ENCODE measurements around the gene NUDC. TPM values are rescaled to one million over a fixed set of nuclear protein-coding genes. Genes with fewer than 3 reads are reported as not detected.

Gene NUDC
- total RNA-seq, 2 experiments from 2014 or later: 65.7 to 106 TPM

GRCh38 chr1:26938659-26939025 is 17.1 kb downstream of the NUDC start:
- POLR2A ChIA-PET: interaction anchor here (1.0 kb wide), 1 partner anchor 11 kb away, joined by 3 read pairs; no protein-coding TSS in a partner anchor
- peaks cover 82% of the 10 kb centered on the region for H3K36me3 ChIP-seq (ENCODE audit: insufficient read depth, low read length)

GRCh38 chr1:26941311-26941710 is 19.8 kb downstream of the NUDC start:
- no peak overlapping the region for H3K4me3 ChIP-seq (ENCODE audit: low read depth, low read length, poor library complexity, severe bottlenecking)
- no peak for DNase-seq (ENCODE audit: low spot score)
- POLR2A ChIA-PET: no interaction called here
- intact Hi-C loops (cut with micrococcal nuclease; ENCODE audit: unreplicated experiment): no loop called here
- no peaks in the 10 kb centered on the region for H4K20me1 ChIP-seq (ENCODE audit: insufficient read depth, low read length)
- no peak overlapping the region for H3K27ac ChIP-seq (ENCODE audit: low read depth, low read length, poor library complexity, severe bottlenecking)
- peaks cover 86% of the 10 kb centered on the region for H3K36me3 ChIP-seq (ENCODE audit: insufficient read depth, low read length)
- no peaks in the 10 kb centered on the region for H3K9me3 ChIP-seq (ENCODE audit: low read length)
- no TSS peak for BruUV-seq (replicated peaks)
- no peaks in the 10 kb centered on the region for H3K4me1 ChIP-seq (ENCODE audit: insufficient read depth, low read length, poor library complexity, severe bottlenecking)
- no peak overlapping the region for H2AFZ ChIP-seq (ENCODE audit: low read length)
- CTCF ChIA-PET (ENCODE audit: unreplicated experiment): no interaction called here
- H3K4me2 ChIP-seq (ENCODE audit: low read length): no peak overlapping the region
- peaks cover 13% of the 10 kb centered on the region; the same call in 1 of the 2 replicates for H3K79me2 ChIP-seq (ENCODE audit: insufficient read depth, low read depth, low read length)
- H3K9me2 ChIP-seq (ENCODE audit: insufficient read depth, low read length): no peaks in the 10 kb centered on the region
- TF ChIP-seq EZH2phosphoT487 (IDR thresholded peaks at IDR 0.05; ENCODE audit: borderline replicate concordance, low read depth, low read length) (no peak), CTCF (conservative IDR thresholded peaks at IDR 0.05; ENCODE audit: low read length) (no peak)

More at GRCh38 chr1:26938659-26939025, 17.1 kb downstream of the NUDC start:
- H3K9me3 ChIP-seq (ENCODE audit: low read length): no peaks in the 10 kb centered on the region
- no peak for DNase-seq (ENCODE audit: low spot score)
- TF ChIP-seq CTCF (conservative IDR thresholded peaks at IDR 0.05; ENCODE audit: low read length) (no peak), EZH2phosphoT487 (IDR thresholded peaks at IDR 0.05; ENCODE audit: borderline replicate concordance, low read depth, low read length) (no peak)
- CTCF ChIA-PET (ENCODE audit: unreplicated experiment): interaction anchor here (0.6 kb wide), 1 partner anchor 63 kb away, joined by 3 read pairs; no protein-coding TSS in a partner anchor
- H3K4me1 ChIP-seq (ENCODE audit: insufficient read depth, low read length, poor library complexity, severe bottlenecking): no peaks in the 10 kb centered on the region
- no peak overlapping the region for H2AFZ ChIP-seq (ENCODE audit: low read length)
- H3K4me2 ChIP-seq (ENCODE audit: low read length): no peak overlapping the region
- H3K79me2 ChIP-seq (ENCODE audit: insufficient read depth, low read depth, low read length): peaks cover 24% of the 10 kb centered on the region; the same call in 1 of the 2 replicates
- H3K27ac ChIP-seq (ENCODE audit: low read depth, low read length, poor library complexity, severe bottlenecking): no peak overlapping the region
- H3K9me2 ChIP-seq (ENCODE audit: insufficient read depth, low read length): no peaks in the 10 kb centered on the region
- no peaks in the 10 kb centered on the region for H4K20me1 ChIP-seq (ENCODE audit: insufficient read depth, low read length)
- intact Hi-C loops (cut with micrococcal nuclease; ENCODE audit: unreplicated experiment): no loop called here
- no TSS peak for BruUV-seq (replicated peaks)
- H3K4me3 ChIP-seq (ENCODE audit: low read depth, low read length, poor library complexity, severe bottlenecking): no peak overlapping the region

GRCh38 chr1:26942656-26943055 is 21.1 kb downstream of the NUDC start:
- H3K4me2 ChIP-seq (ENCODE audit: low read length): no peak overlapping the region
- no peaks in the 10 kb centered on the region for H4K20me1 ChIP-seq (ENCODE audit: insufficient read depth, low read length)
- TF ChIP-seq EZH2phosphoT487 (IDR thresholded peaks at IDR 0.05; ENCODE audit: borderline replicate concordance, low read depth, low read length) (no peak), CTCF (conservative IDR thresholded peaks at IDR 0.05; ENCODE audit: low read length) (no peak)
- peaks cover 3% of the 10 kb centered on the region; the same call in 1 of the 2 replicates for H3K79me2 ChIP-seq (ENCODE audit: insufficient read depth, low read depth, low read length)
- no peaks in the 10 kb centered on the region for H3K4me1 ChIP-seq (ENCODE audit: insufficient read depth, low read length, poor library complexity, severe bottlenecking)
- POLR2A ChIA-PET: interaction anchor here (0.5 kb wide), 1 partner anchor 1511 kb away, joined by 3 read pairs; no protein-coding TSS in a partner anchor
- no peaks in the 10 kb centered on the region for H3K9me2 ChIP-seq (ENCODE audit: insufficient read depth, low read length)
- BruUV-seq (replicated peaks): no TSS peak
- CTCF ChIA-PET (ENCODE audit: unreplicated experiment): no interaction called here
- peaks cover 87% of the 10 kb centered on the region for H3K36me3 ChIP-seq (ENCODE audit: insufficient read depth, low read length)
- no peak for DNase-seq (ENCODE audit: low spot score)
- no peak overlapping the region for H3K27ac ChIP-seq (ENCODE audit: low read depth, low read length, poor library complexity, severe bottlenecking)
- H3K9me3 ChIP-seq (ENCODE audit: low read length): no peaks in the 10 kb centered on the region
- H3K4me3 ChIP-seq (ENCODE audit: low read depth, low read length, poor library complexity, severe bottlenecking): no peak overlapping the region
- intact Hi-C loops (cut with micrococcal nuclease; ENCODE audit: unreplicated experiment): no loop called here
- no peak overlapping the region for H2AFZ ChIP-seq (ENCODE audit: low read length)

Data from OCI-LY7 (cell line).